Measurements from ENCODE around the gene DHX16. TPM values are rescaled to one million over a fixed set of nuclear protein-coding genes. Genes with fewer than 3 reads are reported as not detected.

Gene DHX16
- total and polyA plus RNA-seq, 9 of the 15 experiments (the other 6 are each of a cell fraction or from before 2014, with no cell fraction given) = 14.6 to 66.1 (median 47.5) TPM

- TF ChIP-seq PRDM10 (IDR thresholded peaks at IDR 0.05; ENCODE audit: partially characterized antibody) (peak; percentile 78), HBP1 (CRISPR knock-in tag; IDR thresholded peaks at IDR 0.05) (peak; percentile 6; the same call in 1 of the 2 replicates), BCL6 (CRISPR knock-in tag; IDR thresholded peaks at IDR 0.05) (no peak), AFF1 (IDR thresholded peaks at IDR 0.05; ENCODE audit: low read depth in 1 of 2, partially characterized antibody in 2 of 2) (peak; percentile 37 to 88), THRA (IDR thresholded peaks at IDR 0.05) (no peak), IRF1 (CRISPR knock-in tag; IDR thresholded peaks at IDR 0.05; ENCODE audit: borderline replicate concordance) (no peak), ATF4 (CRISPR knock-in tag; IDR thresholded peaks at IDR 0.05) (peak; percentile 17; the same call in 1 of the 2 replicates), THRB (CRISPR knock-in tag; conservative IDR thresholded peaks at IDR 0.05) (no peak), TRIM24 (IDR thresholded peaks at IDR 0.05) (peak in 1 of 2 experiments; percentile 64; a peak in 1 of 4 replicates), PTBP1 (IDR thresholded peaks at IDR 0.05; ENCODE audit: low read depth, low read length) (no peak)
Observed at GRCh38 chr6:30682143-30683117, 9.6 kb upstream of the DHX16 start (continued).

All from K562 (cell line).